ENCODE data around the gene GPC6. TPM values are rescaled to one million over a fixed set of nuclear protein-coding genes. Genes with fewer than 3 reads are reported as not detected.

GPC6 gene
- polyA plus RNA-seq, 1 donor from 2014 or later, result 9.0 TPM

DNA sequence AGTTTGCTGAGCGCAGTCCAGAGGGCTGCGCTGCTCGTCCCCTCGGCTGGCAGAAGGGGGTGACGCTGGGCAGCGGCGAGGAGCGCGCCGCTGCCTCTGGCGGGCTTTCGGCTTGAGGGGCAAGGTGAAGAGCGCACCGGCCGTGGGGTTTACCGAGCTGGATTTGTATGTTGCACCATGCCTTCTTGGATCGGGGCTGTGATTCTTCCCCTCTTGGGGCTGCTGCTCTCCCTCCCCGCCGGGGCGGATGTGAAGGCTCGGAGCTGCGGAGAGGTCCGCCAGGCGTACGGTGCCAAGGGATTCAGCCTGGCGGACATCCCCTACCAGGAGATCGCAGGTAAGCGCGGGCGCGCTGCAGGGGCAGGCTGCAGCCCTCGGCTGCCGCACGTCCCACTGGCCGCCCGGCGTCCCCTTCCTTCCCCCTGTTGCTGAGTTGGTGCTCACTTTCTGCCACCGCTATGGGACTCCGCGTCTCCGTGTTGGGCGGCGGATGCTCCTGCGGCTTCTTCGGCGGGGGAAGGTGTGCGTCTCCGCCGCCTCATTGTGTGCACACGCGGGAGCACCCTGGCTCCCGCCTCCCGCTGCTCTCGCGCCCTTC lies 772 bp downstream of the GPC6 start:
- Histone ChIP-seq H3K4me3 (ENCODE audit: low read length) (peak overlapping the region; percentile 85), H3K4me2 (ENCODE audit: low read length) (peak overlapping the region; percentile 38), H3K79me2 (replicated peaks; ENCODE audit: insufficient read depth, low read length) (peaks cover 39% of the 10 kb centered on the region), H2AFZ (ENCODE audit: low read depth, low read length) (peak overlapping the region; percentile 48), H3K9me3 (ENCODE audit: low read length) (no peaks in the 10 kb centered on the region), H3K9me2 (ENCODE audit: insufficient read depth, low read length) (no peaks in the 10 kb centered on the region), H3K27ac (ENCODE audit: low read length) (peak overlapping the region; percentile 81), H4K20me1 (ENCODE audit: insufficient read depth) (no peaks in the 10 kb centered on the region), H3K9ac (ENCODE audit: low read length) (peak overlapping the region; percentile 78), H3K27me3 (ENCODE audit: insufficient read depth, low read depth, low read length) (no peaks in the 10 kb centered on the region), H3K36me3 (ENCODE audit: insufficient read depth, low read length) (no peaks in the 10 kb centered on the region), H3F3A (ENCODE audit: insufficient read depth, low read length, poor library complexity, severe bottlenecking) (peaks cover 4% of the 10 kb centered on the region)
- TF ChIP-seq POLR2AphosphoS5 (IDR thresholded peaks at IDR 0.05) (no peak), MXI1 (conservative IDR thresholded peaks at IDR 0.05; ENCODE audit: poor library complexity, severe bottlenecking) (peak; percentile 42)

GRCh38 chr13:93227878-93228642 lies 1.5 kb downstream of the GPC6 start:
- Histone ChIP-seq H3K27me3 (ENCODE audit: insufficient read depth, low read depth, low read length) (no peaks in the 10 kb centered on the region), H3K27ac (ENCODE audit: low read length) (peak overlapping the region; percentile 81), H3K9ac (ENCODE audit: low read length) (peak overlapping the region; percentile 78), H3F3A (ENCODE audit: insufficient read depth, low read length, poor library complexity, severe bottlenecking) (peaks cover 4% of the 10 kb centered on the region), H2AFZ (ENCODE audit: low read depth, low read length) (peak overlapping the region; percentile 48), H3K4me2 (ENCODE audit: low read length) (peak overlapping the region; percentile 65), H3K4me3 (ENCODE audit: low read length) (peak overlapping the region; percentile 85), H3K9me2 (ENCODE audit: insufficient read depth, low read length) (no peaks in the 10 kb centered on the region), H3K79me2 (replicated peaks; ENCODE audit: insufficient read depth, low read length) (peaks cover 46% of the 10 kb centered on the region), H3K9me3 (ENCODE audit: low read length) (no peaks in the 10 kb centered on the region), H4K20me1 (ENCODE audit: insufficient read depth) (no peaks in the 10 kb centered on the region), H3K36me3 (ENCODE audit: insufficient read depth, low read length) (no peaks in the 10 kb centered on the region)
- TF ChIP-seq EZH2 (IDR thresholded peaks at IDR 0.05; ENCODE audit: borderline replicate concordance, insufficient read depth, low read length, poor library complexity, severe bottlenecking) (no peak), POLR2AphosphoS5 (IDR thresholded peaks at IDR 0.05) (peak; percentile 44), SMC3 (conservative IDR thresholded peaks at IDR 0.05; ENCODE audit: poor library complexity) (peak; percentile 31), TAF1 (IDR thresholded peaks at IDR 0.05; ENCODE audit: low read depth) (peak; percentile 44), RAD21 (conservative IDR thresholded peaks at IDR 0.05) (peak; percentile 61), EP300 (conservative IDR thresholded peaks at IDR 0.05; ENCODE audit: poor library complexity, severe bottlenecking) (no peak), MXI1 (conservative IDR thresholded peaks at IDR 0.05; ENCODE audit: poor library complexity, severe bottlenecking) (peak; percentile 18)
- TF ChIP-seq, protein P1, sequence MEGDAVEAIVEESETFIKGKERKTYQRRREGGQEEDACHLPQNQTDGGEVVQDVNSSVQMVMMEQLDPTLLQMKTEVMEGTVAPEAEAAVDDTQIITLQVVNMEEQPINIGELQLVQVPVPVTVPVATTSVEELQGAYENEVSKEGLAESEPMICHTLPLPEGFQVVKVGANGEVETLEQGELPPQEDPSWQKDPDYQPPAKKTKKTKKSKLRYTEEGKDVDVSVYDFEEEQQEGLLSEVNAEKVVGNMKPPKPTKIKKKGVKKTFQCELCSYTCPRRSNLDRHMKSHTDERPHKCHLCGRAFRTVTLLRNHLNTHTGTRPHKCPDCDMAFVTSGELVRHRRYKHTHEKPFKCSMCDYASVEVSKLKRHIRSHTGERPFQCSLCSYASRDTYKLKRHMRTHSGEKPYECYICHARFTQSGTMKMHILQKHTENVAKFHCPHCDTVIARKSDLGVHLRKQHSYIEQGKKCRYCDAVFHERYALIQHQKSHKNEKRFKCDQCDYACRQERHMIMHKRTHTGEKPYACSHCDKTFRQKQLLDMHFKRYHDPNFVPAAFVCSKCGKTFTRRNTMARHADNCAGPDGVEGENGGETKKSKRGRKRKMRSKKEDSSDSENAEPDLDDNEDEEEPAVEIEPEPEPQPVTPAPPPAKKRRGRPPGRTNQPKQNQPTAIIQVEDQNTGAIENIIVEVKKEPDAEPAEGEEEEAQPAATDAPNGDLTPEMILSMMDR (IDR thresholded peaks at IDR 0.05; ENCODE audit: poor library complexity, severe bottlenecking), result peak; percentile 76
- TF ChIP-seq, protein P2, sequence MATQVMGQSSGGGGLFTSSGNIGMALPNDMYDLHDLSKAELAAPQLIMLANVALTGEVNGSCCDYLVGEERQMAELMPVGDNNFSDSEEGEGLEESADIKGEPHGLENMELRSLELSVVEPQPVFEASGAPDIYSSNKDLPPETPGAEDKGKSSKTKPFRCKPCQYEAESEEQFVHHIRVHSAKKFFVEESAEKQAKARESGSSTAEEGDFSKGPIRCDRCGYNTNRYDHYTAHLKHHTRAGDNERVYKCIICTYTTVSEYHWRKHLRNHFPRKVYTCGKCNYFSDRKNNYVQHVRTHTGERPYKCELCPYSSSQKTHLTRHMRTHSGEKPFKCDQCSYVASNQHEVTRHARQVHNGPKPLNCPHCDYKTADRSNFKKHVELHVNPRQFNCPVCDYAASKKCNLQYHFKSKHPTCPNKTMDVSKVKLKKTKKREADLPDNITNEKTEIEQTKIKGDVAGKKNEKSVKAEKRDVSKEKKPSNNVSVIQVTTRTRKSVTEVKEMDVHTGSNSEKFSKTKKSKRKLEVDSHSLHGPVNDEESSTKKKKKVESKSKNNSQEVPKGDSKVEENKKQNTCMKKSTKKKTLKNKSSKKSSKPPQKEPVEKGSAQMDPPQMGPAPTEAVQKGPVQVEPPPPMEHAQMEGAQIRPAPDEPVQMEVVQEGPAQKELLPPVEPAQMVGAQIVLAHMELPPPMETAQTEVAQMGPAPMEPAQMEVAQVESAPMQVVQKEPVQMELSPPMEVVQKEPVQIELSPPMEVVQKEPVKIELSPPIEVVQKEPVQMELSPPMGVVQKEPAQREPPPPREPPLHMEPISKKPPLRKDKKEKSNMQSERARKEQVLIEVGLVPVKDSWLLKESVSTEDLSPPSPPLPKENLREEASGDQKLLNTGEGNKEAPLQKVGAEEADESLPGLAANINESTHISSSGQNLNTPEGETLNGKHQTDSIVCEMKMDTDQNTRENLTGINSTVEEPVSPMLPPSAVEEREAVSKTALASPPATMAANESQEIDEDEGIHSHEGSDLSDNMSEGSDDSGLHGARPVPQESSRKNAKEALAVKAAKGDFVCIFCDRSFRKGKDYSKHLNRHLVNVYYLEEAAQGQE (IDR thresholded peaks at IDR 0.05; ENCODE audit: borderline replicate concordance), result no peak

Measured in neural cell (in vitro differentiated cells).